Neural crest cell (in vitro differentiated cells): ENCODE data around the gene SUCLA2. TPM values are rescaled to one million over a fixed set of nuclear protein-coding genes. Genes with fewer than 3 reads are reported as not detected.

ENCODE experiments used
- DNase-seq: peaks from one replicate; pipeline ENCODE4 v3.0.0; 2021; ENCODE audit warnings: low read depth, mixed read lengths, low spot score
- H3K27ac Mint-ChIP-seq: one replicate; pipeline ENCODE4 v1.8.0; 2021; ENCODE audit warnings: mild to moderate bottlenecking, mixed read lengths; ENCODE audit not compliant: unreplicated experiment
- H3K27me3 Mint-ChIP-seq: 2 replicates; pipeline ENCODE4 v1.8.0; 2021; ENCODE audit warnings: low read depth, mild to moderate bottlenecking, mixed read lengths
- H3K36me3 Mint-ChIP-seq: 2 replicates; pipeline ENCODE4 v1.8.0; 2021; ENCODE audit warnings: low read depth, mild to moderate bottlenecking, mixed read lengths
- H3K4me1 Mint-ChIP-seq: 2 replicates; pipeline ENCODE4 v1.8.0; 2021; ENCODE audit warnings: mixed read lengths
- H3K4me3 Mint-ChIP-seq: one replicate; pipeline ENCODE4 v1.8.0; 2021; ENCODE audit warnings: mild to moderate bottlenecking, mixed read lengths
- H3K9me3 Mint-ChIP-seq: 2 replicates; pipeline ENCODE4 v1.8.0; 2021; ENCODE audit warnings: mixed read lengths
- CTCF ChIP-seq: fragments of 200-600 bp; sonication (generic); conservative IDR thresholded peaks from 2 replicates; pipeline ENCODE4 v1.5.0; 2021; ENCODE audit warnings: antibody characterized with exemption, mild to moderate bottlenecking
- total RNA-seq: library from RNA; stranded (reverse); gene quantifications from 2 replicates; pipeline ENCODE4 v1.2.1, GENCODE V29; 2021

Gene SUCLA2
- total RNA-seq, 1 donor from 2014 or later = 49.3 TPM

- DNase-seq = no peak
- Mint-ChIP-seq H3K27me3 (no peaks in the 10 kb centered on the region), H3K36me3 (peaks cover 14% of the 10 kb centered on the region), H3K4me3 (peak overlapping the region; percentile 48), H3K9me3 (peaks cover under 1% of the 10 kb centered on the region), H3K4me1 (peaks cover 29% of the 10 kb centered on the region), H3K27ac (no peak overlapping the region)
- TF ChIP-seq CTCF = no peak
Observed at GRCh38 chr13:48040049-48040448, 39.0 kb upstream of the SUCLA2 start.

- Mint-ChIP-seq H3K27me3 (no peaks in the 10 kb centered on the region), H3K4me3 (peak overlapping the region; percentile 91), H3K36me3 (peaks cover 24% of the 10 kb centered on the region), H3K27ac (no peak overlapping the region), H3K9me3 (peaks cover 10% of the 10 kb centered on the region), H3K4me1 (peaks cover 29% of the 10 kb centered on the region)
- DNase-seq = no peak
- no peak for TF ChIP-seq CTCF
Observed at GRCh38 chr13:48038761-48039160, 37.7 kb upstream of the SUCLA2 start.

- Mint-ChIP-seq H3K9me3 (peaks cover 13% of the 10 kb centered on the region), H3K4me1 (peaks cover 29% of the 10 kb centered on the region), H3K4me3 (peak within 1 kb of the TSS; percentile 91), H3K27me3 (no peaks in the 10 kb centered on the region), H3K27ac (peak within 1 kb of the TSS; percentile 94), H3K36me3 (peaks cover 26% of the 10 kb centered on the region)
- peak; percentile 91 for DNase-seq
- TF ChIP-seq CTCF = peak; percentile 100
Observed at GRCh38 chr13:48037346-48038173, 36.5 kb upstream of the SUCLA2 start, which contains the start of gene NUDT15. NUDT15 (plus strand) TSS chr13:48037726; CDS start chr13:48037747, 21 bp downstream.

GRCh38 chr13:48029859-48030258 lies 28.8 kb upstream of the SUCLA2 start:
- peaks cover 51% of the 10 kb centered on the region for H3K36me3 Mint-ChIP-seq

GRCh38 chr13:48028066-48028465 lies 27.0 kb upstream of the SUCLA2 start:
- H3K4me3 Mint-ChIP-seq = no peak overlapping the region
- no peak for DNase-seq
- no peaks in the 10 kb centered on the region for H3K4me1 Mint-ChIP-seq
- H3K27me3 Mint-ChIP-seq = no peaks in the 10 kb centered on the region
- no peak for TF ChIP-seq CTCF
- no peak overlapping the region for H3K27ac Mint-ChIP-seq
- peaks cover 45% of the 10 kb centered on the region for H3K36me3 Mint-ChIP-seq
- H3K9me3 Mint-ChIP-seq = peaks cover 12% of the 10 kb centered on the region

More at GRCh38 chr13:48029859-48030258, 28.8 kb upstream of the SUCLA2 start:
- no peak overlapping the region for H3K27ac Mint-ChIP-seq
- H3K9me3 Mint-ChIP-seq = peaks cover 17% of the 10 kb centered on the region
- no peak overlapping the region for H3K4me3 Mint-ChIP-seq
- DNase-seq = no peak
- TF ChIP-seq CTCF = no peak
- no peaks in the 10 kb centered on the region for H3K4me1 Mint-ChIP-seq
- no peaks in the 10 kb centered on the region for H3K27me3 Mint-ChIP-seq
